MCF 10A (cell line): ENCODE measurements around the gene KLRD1. TPM values are rescaled to one million over a fixed set of nuclear protein-coding genes. Genes with fewer than 3 reads are reported as not detected.
A peak's percentile ranks its signal among the peaks of the same experiment; 100 is the strongest.
"Not testable (repeated sequence)": the region's sequence is repeated elsewhere in the genome, so short reads cannot be mapped to it uniquely, and the experiment has no call there.

Experiments
- BruUV-seq: library from RNA; stranded (reverse); fragments of 400-500 nt; replicated peaks from 2 replicates; lab custom pipeline; 2021; lab: Mats Ljungman, UMichigan
- CTCF ChIA-PET: fragments of 300-600 bp; sonication (Branson Sonifier 250); formaldehyde crosslinking; extraction: SDS; loops from one replicate; lab custom pipeline; 2021; ENCODE audit warnings: antibody characterized with exemption, inconsistent platforms; lab: Yijun Ruan, JAX
- POLR2A ChIA-PET: fragments of 300-600, 350-650 bp; sonication (Branson Sonifier 250); formaldehyde crosslinking; extraction: SDS; loops from one replicate; lab custom pipeline; 2020; ENCODE audit warnings: antibody characterized with exemption, inconsistent platforms; lab: Yijun Ruan, JAX
- DNase-seq: peaks from one replicate; pipeline ENCODE4 v3.0.0-alpha.2; 2018; ENCODE audit not compliant: unreplicated experiment
- H3K27ac Mint-ChIP-seq: one replicate; pipeline ENCODE4 v1.8.0; 2022; ENCODE audit warnings: mild to moderate bottlenecking, low read depth, mixed read lengths; ENCODE audit not compliant: unreplicated experiment
- H3K27me3 Mint-ChIP-seq: one replicate; pipeline ENCODE4 v1.8.0; 2022; ENCODE audit warnings: mixed read lengths; ENCODE audit not compliant: insufficient read depth, unreplicated experiment
- H3K36me3 Mint-ChIP-seq: one replicate; pipeline ENCODE4 v1.8.0; 2022; ENCODE audit warnings: mild to moderate bottlenecking, moderate library complexity, mixed read lengths; ENCODE audit not compliant: insufficient read depth, unreplicated experiment
- H3K4me1 Mint-ChIP-seq: one replicate; pipeline ENCODE4 v1.8.0; 2022; ENCODE audit warnings: mixed read lengths; ENCODE audit not compliant: insufficient read depth, unreplicated experiment
- H3K4me3 Mint-ChIP-seq: one replicate; pipeline ENCODE4 v1.8.0; 2022; ENCODE audit warnings: mild to moderate bottlenecking, moderate library complexity, mixed read lengths; ENCODE audit not compliant: unreplicated experiment
- H3K9me3 Mint-ChIP-seq: one replicate; pipeline ENCODE4 v1.8.0; 2022; ENCODE audit warnings: mixed read lengths; ENCODE audit not compliant: unreplicated experiment
- CTCF ChIP-seq: fragments of 200-600 bp; IDR thresholded peaks from one replicate; pipeline ENCODE4 v1.8.0; 2022; ENCODE audit warnings: antibody characterized with exemption, mild to moderate bottlenecking; ENCODE audit not compliant: unreplicated experiment
- intact Hi-C: fragments of 100-400 bp; cut with micrococcal nuclease; formaldehyde crosslinking; loops from 2 replicates; pipeline ENCODE4 v1.14.1; 2022
- total RNA-seq: library from RNA; stranded (reverse); gene quantifications from 2 replicates; pipeline ENCODE4 v1.2.3, GENCODE V29; 2022

KLRD1 gene
- total RNA-seq, 1 experiment from 2014 or later, result not detected

- peak; percentile 54 for DNase-seq
- TF ChIP-seq CTCF, result peak; percentile 46
- Mint-ChIP-seq H3K4me3 (no peak overlapping the region), H3K27me3 (no peaks in the 10 kb centered on the region), H3K9me3 (peaks cover 8% of the 10 kb centered on the region), H3K27ac (no peak overlapping the region), H3K4me1 (peaks cover 13% of the 10 kb centered on the region), H3K36me3 (peaks cover 20% of the 10 kb centered on the region)
- intact Hi-C loops, result loop anchor here (1.0 kb wide), 3 partner anchors 134 to 307 kb away; partner anchors contain the start of gene STYK1
- ChIA-PET CTCF (interaction anchor here (0.6 to 4.6 kb wide), 31 partner anchors 11 to 679 kb away, joined by 3 to 35 read pairs (median 3); partner anchors contain the start of genes CLEC7A and CLEC9A), POLR2A (interaction anchor here (1.0 to 5.9 kb wide), 8 partner anchors 16 to 198 kb away, joined by 3 to 135 read pairs (median 5); partner anchors contain the start of gene GABARAPL1)
- no TSS peak for BruUV-seq
Measured at GRCh38 chr12:10366875-10367274, 59.2 kb downstream of the KLRD1 start.

- H3K9me3 Mint-ChIP-seq, H3K4me3 Mint-ChIP-seq, DNase-seq, H3K27me3 Mint-ChIP-seq, BruUV-seq, H3K27ac Mint-ChIP-seq: not testable (repeated sequence)
- intact Hi-C loops, result loop anchor here (1.0 kb wide), 3 partner anchors 134 to 307 kb away; partner anchors contain the start of gene STYK1
- ChIA-PET POLR2A (interaction anchor here (1.5 to 5.9 kb wide), 3 partner anchors 25 to 154 kb away, joined by 4 to 135 read pairs (median 38); partner anchors contain the start of gene GABARAPL1), CTCF (interaction anchor here (0.6 to 4.6 kb wide), 11 partner anchors 14 to 382 kb away, joined by 3 to 35 read pairs (median 5); no protein-coding TSS in a partner anchor)
- Mint-ChIP-seq H3K4me1 (peaks cover 14% of the 10 kb centered on the region), H3K36me3 (peaks cover 20% of the 10 kb centered on the region)
Measured at GRCh38 chr12:10367714-10368113, 60.0 kb downstream of the KLRD1 start.

DNA sequence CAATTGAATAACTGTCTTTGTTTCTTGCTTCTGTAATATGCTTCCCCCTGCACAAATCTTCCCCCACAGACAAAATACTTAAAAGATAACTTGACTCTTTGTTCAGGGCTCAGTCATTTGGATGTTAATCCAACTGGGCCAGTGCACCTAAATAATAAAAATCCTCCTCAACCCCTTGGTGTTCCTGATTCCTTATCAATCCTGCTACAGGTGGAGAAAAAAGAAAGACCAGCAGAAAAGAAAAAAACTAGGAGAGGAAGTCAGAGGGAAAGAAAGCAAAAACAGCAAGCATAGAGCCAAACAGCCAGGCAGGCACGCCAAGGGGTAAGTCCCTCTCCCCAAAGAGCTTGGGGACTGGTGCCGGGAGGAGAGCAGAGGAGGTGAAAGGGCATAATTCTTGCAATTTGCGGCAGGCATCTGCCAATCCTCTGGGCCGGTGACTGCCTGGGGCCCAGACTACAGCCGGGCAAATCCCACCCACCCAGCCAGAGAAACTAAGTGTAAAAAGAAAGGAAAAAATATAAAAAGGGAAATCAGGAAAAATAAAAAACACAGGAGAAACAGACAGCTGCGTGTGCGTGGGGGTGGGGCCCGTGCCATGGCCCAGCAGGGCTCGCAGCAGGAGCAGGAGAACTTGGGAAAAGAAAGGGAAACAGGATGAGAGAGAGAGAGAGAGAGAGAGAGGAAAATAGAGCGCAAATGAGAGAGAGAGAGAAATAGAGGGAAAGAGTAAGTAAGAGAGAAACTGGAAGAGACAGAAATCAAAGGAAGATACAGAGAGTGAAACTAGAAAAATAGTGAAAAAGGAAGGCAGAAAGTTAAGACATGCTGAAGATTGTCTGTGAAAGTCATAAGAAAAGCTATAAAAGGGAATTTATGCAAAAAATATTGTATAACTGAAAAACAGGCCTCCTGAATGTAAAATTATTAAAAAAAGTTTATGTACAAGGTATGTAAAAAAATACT, 60.8 kb downstream of the KLRD1 start:
- Mint-ChIP-seq H3K36me3 (peaks cover 20% of the 10 kb centered on the region), H3K9me3 (peaks cover 8% of the 10 kb centered on the region), H3K27ac (no peak overlapping the region), H3K27me3 (no peaks in the 10 kb centered on the region), H3K4me1 (peaks cover 17% of the 10 kb centered on the region), H3K4me3 (no peak overlapping the region)
- no peak for DNase-seq
- intact Hi-C loops, result no loop called here
- TF ChIP-seq CTCF, result no peak
- no TSS peak for BruUV-seq
- CTCF ChIA-PET, result interaction anchor here (0.6 to 1.2 kb wide), 3 partner anchors 128 to 305 kb away, joined by 3 read pairs; no protein-coding TSS in a partner anchor
- POLR2A ChIA-PET, result no interaction called here

DNA sequence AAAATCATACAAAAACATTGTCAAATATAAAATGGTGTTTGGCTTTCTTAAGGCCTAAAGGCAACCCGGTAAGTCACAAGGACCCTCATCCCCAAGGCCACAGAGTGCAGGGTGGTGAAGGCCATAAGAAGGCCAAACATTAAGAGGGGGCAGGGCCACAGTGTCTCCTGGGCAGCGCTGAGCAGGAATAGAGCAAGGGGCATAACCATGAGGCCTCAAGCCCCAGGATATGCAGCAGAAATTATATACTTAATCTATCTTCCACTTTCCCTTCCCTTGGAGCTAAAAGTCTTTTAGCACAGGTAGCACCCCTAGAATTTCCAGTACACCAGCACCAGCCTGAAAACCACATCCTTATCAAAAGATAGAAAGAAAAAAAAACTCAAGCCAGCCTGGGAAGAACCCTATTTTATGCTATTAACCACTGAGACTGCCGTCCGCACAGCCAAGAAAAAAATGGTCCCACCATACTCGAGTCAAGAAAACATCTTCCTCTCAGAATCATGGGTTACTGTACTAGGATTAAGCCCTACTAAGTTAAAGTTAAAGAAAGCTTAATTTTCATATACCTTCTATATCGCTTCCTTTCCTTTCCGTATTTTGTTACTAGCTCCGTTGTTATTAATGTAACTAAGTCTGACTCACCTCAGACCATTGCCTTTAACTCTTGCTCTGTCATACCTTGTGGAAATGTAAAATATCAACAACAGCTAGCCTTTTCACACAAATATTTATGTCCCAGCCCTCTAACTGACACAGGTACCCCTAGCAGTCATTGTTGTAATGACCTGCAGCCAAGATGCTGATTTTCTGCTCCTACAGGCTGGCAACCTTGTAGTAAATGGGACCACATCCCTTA, 62.1 kb downstream of the KLRD1 start:
- H3K36me3 Mint-ChIP-seq, result peaks cover 20% of the 10 kb centered on the region
- peaks cover 28% of the 10 kb centered on the region for H3K4me1 Mint-ChIP-seq
- BruUV-seq, result no TSS peak
- H3K4me3 Mint-ChIP-seq, result no peak overlapping the region
- ChIA-PET POLR2A (interaction anchor here (0.7 to 2.3 kb wide), 2 partner anchors 23 to 376 kb away, joined by 3 to 6 read pairs; no protein-coding TSS in a partner anchor), CTCF (interaction anchor here (1.2 kb wide), 1 partner anchor 24 kb away, joined by 4 read pairs; no protein-coding TSS in a partner anchor)
- peaks cover 8% of the 10 kb centered on the region for H3K9me3 Mint-ChIP-seq
- intact Hi-C loops, result no loop called here
- H3K27ac Mint-ChIP-seq, result no peak overlapping the region
- no peaks in the 10 kb centered on the region for H3K27me3 Mint-ChIP-seq
- TF ChIP-seq CTCF, result no peak
- no peak for DNase-seq

DNA sequence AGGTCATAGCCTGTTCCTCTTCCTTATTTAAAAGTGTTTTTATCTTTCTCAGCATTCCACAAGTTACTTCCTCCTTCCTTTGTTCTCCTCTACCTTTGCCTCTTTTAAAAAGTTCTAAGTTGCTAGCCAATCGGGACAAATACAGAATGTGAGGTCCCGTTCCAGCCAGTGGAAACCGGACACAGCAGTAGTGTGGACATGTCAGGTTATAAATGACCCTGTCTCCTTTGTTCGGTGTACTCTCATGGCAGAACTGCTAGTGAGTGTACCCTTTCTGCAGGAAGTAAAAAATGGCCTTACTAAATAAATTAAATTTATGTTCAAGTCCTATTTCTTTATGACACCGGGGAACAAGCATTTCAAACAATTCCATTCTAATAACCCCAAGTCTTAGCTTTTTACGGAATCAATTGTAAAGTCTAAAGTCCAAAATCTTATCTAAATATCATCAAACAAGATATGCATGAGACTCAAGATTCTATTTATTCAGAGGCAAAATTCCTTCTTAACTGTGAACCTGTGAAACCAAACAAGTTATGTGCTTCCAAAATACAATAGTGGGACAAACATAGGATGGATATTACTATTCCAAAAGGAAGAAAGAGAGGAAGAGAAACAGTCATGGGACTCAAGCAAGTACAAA, 64.3 kb downstream of the KLRD1 start:
- H3K27me3 Mint-ChIP-seq, BruUV-seq, H3K9me3 Mint-ChIP-seq, DNase-seq, H3K4me3 Mint-ChIP-seq, CTCF ChIA-PET, intact Hi-C loops: not testable (repeated sequence)
- Mint-ChIP-seq H3K36me3 (peaks cover 25% of the 10 kb centered on the region), H3K27ac (peak overlapping the region; percentile 1), H3K4me1 (peaks cover 29% of the 10 kb centered on the region)
- POLR2A ChIA-PET, result interaction anchor here (2.3 to 3.1 kb wide), 2 partner anchors 20 to 21 kb away, joined by 6 to 31 read pairs; no protein-coding TSS in a partner anchor
